Neural crest cell (in vitro differentiated cells): ENCODE data around the gene PLCL1. TPM values are rescaled to one million over a fixed set of nuclear protein-coding genes. Genes with fewer than 3 reads are reported as not detected.

Experiments used
- DNase-seq: peaks from one replicate; pipeline ENCODE4 v3.0.0; 2021; ENCODE audit warnings: low read depth, mixed read lengths, low spot score
- H3K27ac Mint-ChIP-seq: one replicate; pipeline ENCODE4 v1.8.0; 2021; ENCODE audit warnings: mild to moderate bottlenecking, mixed read lengths; ENCODE audit not compliant: unreplicated experiment
- H3K27me3 Mint-ChIP-seq: 2 replicates; pipeline ENCODE4 v1.8.0; 2021; ENCODE audit warnings: low read depth, mild to moderate bottlenecking, mixed read lengths
- H3K36me3 Mint-ChIP-seq: 2 replicates; pipeline ENCODE4 v1.8.0; 2021; ENCODE audit warnings: low read depth, mild to moderate bottlenecking, mixed read lengths
- H3K4me1 Mint-ChIP-seq: 2 replicates; pipeline ENCODE4 v1.8.0; 2021; ENCODE audit warnings: mixed read lengths
- H3K4me3 Mint-ChIP-seq: one replicate; pipeline ENCODE4 v1.8.0; 2021; ENCODE audit warnings: mild to moderate bottlenecking, mixed read lengths
- H3K9me3 Mint-ChIP-seq: 2 replicates; pipeline ENCODE4 v1.8.0; 2021; ENCODE audit warnings: mixed read lengths
- CTCF ChIP-seq: fragments of 200-600 bp; sonication (generic); conservative IDR thresholded peaks from 2 replicates; pipeline ENCODE4 v1.5.0; 2021; ENCODE audit warnings: antibody characterized with exemption, mild to moderate bottlenecking
- total RNA-seq: library from RNA; stranded (reverse); gene quantifications from 2 replicates; pipeline ENCODE4 v1.2.1, GENCODE V29; 2021

The PLCL1 gene
- total RNA-seq, 1 donor from 2014 or later, result 0.72 TPM

- H3K4me3 Mint-ChIP-seq, result no peak overlapping the region
- no peaks in the 10 kb centered on the region for H3K4me1 Mint-ChIP-seq
- no peak for DNase-seq
- no peaks in the 10 kb centered on the region for H3K36me3 Mint-ChIP-seq
- no peak overlapping the region for H3K27ac Mint-ChIP-seq
- H3K9me3 Mint-ChIP-seq, result no peaks in the 10 kb centered on the region
- no peak for TF ChIP-seq CTCF
- H3K27me3 Mint-ChIP-seq, result peaks cover 5% of the 10 kb centered on the region
Measured at GRCh38 chr2:198062826-198063225, 258.4 kb downstream of the PLCL1 start.

- H3K4me1 Mint-ChIP-seq, result no peaks in the 10 kb centered on the region
- H3K36me3 Mint-ChIP-seq, result no peaks in the 10 kb centered on the region
- no peak overlapping the region for H3K4me3 Mint-ChIP-seq
- H3K27ac Mint-ChIP-seq, result no peak overlapping the region
- no peaks in the 10 kb centered on the region for H3K9me3 Mint-ChIP-seq
- peaks cover 5% of the 10 kb centered on the region for H3K27me3 Mint-ChIP-seq
- no peak for TF ChIP-seq CTCF
- no peak for DNase-seq
Measured at GRCh38 chr2:198063242-198063641, 258.8 kb downstream of the PLCL1 start.

GRCh38 chr2:198065322-198065721, 260.9 kb downstream of the PLCL1 start:
- no peak for TF ChIP-seq CTCF
- Mint-ChIP-seq H3K27ac (no peak overlapping the region), H3K36me3 (no peaks in the 10 kb centered on the region), H3K4me1 (no peaks in the 10 kb centered on the region), H3K9me3 (no peaks in the 10 kb centered on the region), H3K27me3 (no peaks in the 10 kb centered on the region), H3K4me3 (no peak overlapping the region)
- DNase-seq, result no peak

- Mint-ChIP-seq H3K4me3 (no peak overlapping the region), H3K4me1 (no peaks in the 10 kb centered on the region), H3K9me3 (no peaks in the 10 kb centered on the region), H3K36me3 (no peaks in the 10 kb centered on the region), H3K27me3 (no peaks in the 10 kb centered on the region), H3K27ac (no peak overlapping the region)
- TF ChIP-seq CTCF, result no peak
- DNase-seq, result no peak
Measured at GRCh38 chr2:198066597-198066996, 262.2 kb downstream of the PLCL1 start.

- Mint-ChIP-seq H3K4me3 (no peak overlapping the region), H3K9me3 (no peaks in the 10 kb centered on the region), H3K27me3 (no peaks in the 10 kb centered on the region), H3K4me1 (no peaks in the 10 kb centered on the region), H3K27ac (no peak overlapping the region), H3K36me3 (no peaks in the 10 kb centered on the region)
- no peak for TF ChIP-seq CTCF
- no peak for DNase-seq
Measured at GRCh38 chr2:198072655-198073054, 268.3 kb downstream of the PLCL1 start.

- Mint-ChIP-seq H3K4me3 (no peak overlapping the region), H3K4me1 (no peaks in the 10 kb centered on the region), H3K27ac (no peak overlapping the region), H3K36me3 (no peaks in the 10 kb centered on the region), H3K27me3 (no peaks in the 10 kb centered on the region), H3K9me3 (no peaks in the 10 kb centered on the region)
- no peak for TF ChIP-seq CTCF
- DNase-seq, result no peak
Measured at GRCh38 chr2:198073253-198073652, 268.9 kb downstream of the PLCL1 start.
